Muscle of arm (tissue), 14 donors: Measurements from ENCODE around the gene OGT. TPM values are rescaled to one million over a fixed set of nuclear protein-coding genes. Genes with fewer than 3 reads are reported as not detected.
"Not testable (repeated sequence)": the region's sequence is repeated elsewhere in the genome, so short reads cannot be mapped to it uniquely, and the experiment has no call there.

Source experiments
- DNase-seq: peaks from one replicate; pipeline ENCODE4 v3.0.0-alpha.2; 2013
- long read RNA-seq, 11 donors: transcript quantifications; one replicate each; lab custom pipeline, GENCODE V29; 2026
- polyA plus RNA-seq, 12 donors: library from polyadenylated mRNA; unstranded; fragments of 120-200 nt; gene quantifications; one replicate each; pipeline ENCODE4 v1.2.1, GENCODE V29; 2013; ENCODE audit not compliant: insufficient read length in 12 of 12

Gene OGT
- 100 to 1,000 TPM in 8 of 12 donors, 10 to 100 TPM in 3, not detected in 1; 81.4 to 226 (median 133) TPM for polyA plus RNA-seq
- long read RNA-seq, donor 1, full-length matches to known transcripts, result 4 of 317 reads
- long read RNA-seq, donor 1, partial matches to known transcripts, result 313 of 317 reads
- long read RNA-seq, donor 1, other reads (novel, unspliced or antisense), result 0 of 317 reads
- long read RNA-seq, donor 2, full-length matches to known transcripts, result 5 of 17 reads
- long read RNA-seq, donor 2, partial matches to known transcripts, result 12 of 17 reads
- long read RNA-seq, donor 2, other reads (novel, unspliced or antisense), result 0 of 17 reads
- long read RNA-seq, donor 3, full-length matches to known transcripts, result 3 of 13 reads
- long read RNA-seq, donor 3, partial matches to known transcripts, result 10 of 13 reads
- long read RNA-seq, donor 3, other reads (novel, unspliced or antisense), result 0 of 13 reads
- long read RNA-seq, donor 4, partial matches to known transcripts, result 0 of 1 reads
- long read RNA-seq, donor 4, other reads (novel, unspliced or antisense), result 0 of 1 reads
- long read RNA-seq, donor 5, full-length matches to known transcripts, result 3 of 335 reads
- long read RNA-seq, donor 5, partial matches to known transcripts, result 332 of 335 reads
- long read RNA-seq, donor 5, other reads (novel, unspliced or antisense), result 0 of 335 reads
- long read RNA-seq, donor 6, full-length matches to known transcripts, result 2 of 148 reads
- long read RNA-seq, donor 6, partial matches to known transcripts, result 146 of 148 reads
- long read RNA-seq, donor 6, other reads (novel, unspliced or antisense), result 0 of 148 reads
- long read RNA-seq, donor 7, full-length matches to known transcripts, result 2 of 15 reads
- long read RNA-seq, donor 7, partial matches to known transcripts, result 13 of 15 reads
- long read RNA-seq, donor 7, other reads (novel, unspliced or antisense), result 0 of 15 reads
- long read RNA-seq, donor 8, full-length matches to known transcripts, result 4 of 35 reads
- long read RNA-seq, donor 8, partial matches to known transcripts, result 31 of 35 reads
- long read RNA-seq, donor 8, other reads (novel, unspliced or antisense), result 0 of 35 reads
- long read RNA-seq, donor 9, partial matches to known transcripts, result 6 of 6 reads
- long read RNA-seq, donor 9, other reads (novel, unspliced or antisense), result 0 of 6 reads
- long read RNA-seq, donor 10, full-length matches to known transcripts, result 3 of 160 reads
- long read RNA-seq, donor 10, partial matches to known transcripts, result 157 of 160 reads
- long read RNA-seq, donor 10, other reads (novel, unspliced or antisense), result 0 of 160 reads
- long read RNA-seq, donor 11, full-length matches to known transcripts, result 5 of 21 reads
- long read RNA-seq, donor 11, partial matches to known transcripts, result 16 of 21 reads
- long read RNA-seq, donor 11, other reads (novel, unspliced or antisense), result 0 of 21 reads

DNA sequence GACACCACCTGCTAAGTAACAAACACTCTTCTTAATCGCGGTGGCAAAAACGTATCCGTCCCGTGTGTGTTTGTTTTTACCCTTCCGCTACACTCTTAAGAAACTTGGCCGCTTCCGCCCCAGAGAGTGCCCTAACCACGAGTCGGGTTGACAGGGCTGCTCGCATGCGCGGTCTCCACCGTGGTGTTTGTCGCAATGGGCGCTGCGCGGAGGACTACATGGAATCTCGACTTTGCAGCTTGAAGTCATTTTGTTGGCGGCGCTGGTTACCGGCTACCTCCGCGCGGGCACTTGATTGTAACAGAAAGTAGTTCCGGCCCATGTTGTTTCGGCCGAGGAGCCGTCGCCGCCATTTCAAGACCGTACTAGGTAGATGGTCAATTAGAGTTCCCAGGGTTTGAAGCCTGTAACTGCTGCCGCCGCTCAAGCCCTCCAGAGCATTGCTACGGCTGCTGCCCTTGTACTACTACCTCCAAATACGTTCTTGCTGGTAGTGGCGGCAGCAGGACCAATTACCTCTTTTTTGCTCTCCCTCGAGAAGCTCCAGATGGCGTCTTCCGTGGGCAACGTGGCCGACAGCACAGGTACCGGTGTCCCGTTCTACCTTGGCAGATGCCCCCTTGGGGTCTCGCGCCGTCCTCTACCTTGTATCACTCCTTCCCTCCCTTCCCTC, at the start of gene OGT:
Gene OGT, plus strand, starts transcription at position 352 of the 673 bp plus-strand sequence. Its CDS starts 196 bp downstream, at position 548.
- peak; percentile 94 for DNase-seq

DNA sequence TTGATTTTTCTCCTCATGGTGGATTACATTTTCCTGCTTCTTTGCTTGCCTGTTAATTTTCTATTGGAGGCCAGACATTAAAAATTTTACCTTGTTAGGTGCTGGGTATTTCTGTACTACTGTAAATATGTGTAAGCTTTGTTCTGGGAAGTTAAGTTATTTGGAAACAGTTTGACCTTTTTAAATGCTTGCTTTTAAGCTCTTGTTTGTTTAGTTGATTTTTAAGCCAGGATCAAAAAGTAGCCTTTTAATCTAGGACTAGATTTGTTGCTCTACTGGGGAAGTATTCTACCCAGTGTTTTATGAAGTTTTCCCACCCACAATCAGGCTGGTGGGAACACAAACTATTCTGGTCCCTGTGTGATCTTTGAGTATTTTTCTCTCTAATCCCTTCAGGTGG, 45.1 kb upstream of the OGT start:
- no peak for DNase-seq

DNA sequence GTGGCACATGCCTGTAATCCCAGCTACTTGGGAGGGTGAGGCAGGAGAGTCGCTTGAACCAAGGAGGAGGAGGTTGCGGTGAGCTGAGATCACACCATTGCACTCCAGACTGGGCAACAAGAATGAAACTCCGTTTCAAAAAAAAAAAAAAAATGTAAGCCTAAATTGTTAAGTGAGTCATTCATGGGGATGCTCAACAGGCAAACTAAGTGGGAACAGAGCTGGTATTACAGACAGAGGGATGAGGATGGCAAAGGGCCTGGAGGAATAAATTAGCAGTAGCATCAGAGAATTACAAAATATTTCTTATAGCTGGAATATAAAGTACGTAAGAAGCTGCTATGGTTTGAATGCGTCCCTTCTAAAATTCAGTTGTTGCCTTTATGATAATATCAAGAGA, 43.4 kb upstream of the OGT start:
- DNase-seq, result no peak

DNA sequence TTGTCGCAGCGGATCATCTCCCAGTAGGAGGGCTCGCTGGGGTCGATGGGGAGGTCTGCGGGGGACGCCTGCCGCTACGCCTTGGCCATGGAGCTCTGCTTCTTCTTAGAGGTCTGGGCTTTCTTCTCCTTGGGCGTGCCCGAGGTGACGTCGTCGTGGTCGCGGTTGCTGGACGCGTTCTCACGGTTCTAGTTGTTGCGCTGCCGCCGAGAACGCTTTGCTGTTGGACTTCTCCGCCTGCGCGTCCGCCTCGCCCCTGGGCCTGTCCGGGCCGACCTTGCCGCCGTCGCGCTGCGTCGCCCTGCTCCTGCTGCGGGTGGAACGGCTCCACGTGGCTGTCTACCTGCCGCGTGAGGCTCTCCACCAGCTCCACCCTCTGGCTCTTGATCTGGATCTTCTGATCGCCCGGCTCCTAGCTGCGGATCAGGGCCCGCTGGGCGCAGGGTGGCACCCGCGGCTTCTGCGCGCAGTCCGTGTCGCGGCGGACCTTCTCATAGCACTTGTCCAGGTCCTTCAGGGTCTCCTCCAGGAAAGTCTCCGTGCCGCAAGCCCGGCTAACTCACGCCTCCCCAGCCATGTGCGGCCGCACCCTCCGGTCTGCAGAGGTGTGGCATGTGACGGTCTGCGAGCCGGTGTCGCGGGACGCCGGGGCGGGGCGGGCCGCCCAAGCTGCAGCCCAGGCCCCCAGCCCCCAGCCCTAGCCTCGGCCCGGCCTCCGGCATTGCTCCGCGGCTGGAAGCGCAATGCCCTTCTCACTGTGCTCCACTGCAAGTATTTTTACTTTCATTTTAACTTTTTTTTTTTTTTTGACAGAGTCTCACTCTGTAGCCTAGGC, 40.5 kb upstream of the OGT start:
- DNase-seq, result peak; percentile 17

DNA sequence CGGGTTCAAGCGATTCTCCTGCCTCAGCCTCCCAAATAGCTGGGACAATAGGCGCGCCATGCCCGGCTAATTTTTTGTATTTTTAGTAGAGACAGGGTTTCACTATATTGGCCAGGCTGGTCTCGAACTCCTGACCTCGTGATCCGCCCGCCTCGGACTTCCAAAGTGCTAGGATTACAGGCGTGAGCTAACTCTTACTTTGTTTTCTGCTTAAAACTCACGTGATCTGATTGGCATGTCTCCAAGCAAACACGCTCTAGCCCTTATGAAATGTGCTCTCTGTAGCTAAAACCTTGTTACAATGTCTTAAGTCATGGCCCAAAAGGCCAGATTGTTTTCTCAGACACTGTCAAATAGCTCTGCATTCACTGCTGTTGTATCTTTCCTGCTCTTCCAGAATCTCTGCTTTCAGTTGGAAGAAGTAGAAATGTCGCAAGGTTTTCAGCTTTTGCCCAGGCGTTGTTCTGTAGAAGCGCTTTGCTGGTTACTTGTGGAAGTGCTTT, 39.7 kb upstream of the OGT start:
- no peak for DNase-seq

DNA sequence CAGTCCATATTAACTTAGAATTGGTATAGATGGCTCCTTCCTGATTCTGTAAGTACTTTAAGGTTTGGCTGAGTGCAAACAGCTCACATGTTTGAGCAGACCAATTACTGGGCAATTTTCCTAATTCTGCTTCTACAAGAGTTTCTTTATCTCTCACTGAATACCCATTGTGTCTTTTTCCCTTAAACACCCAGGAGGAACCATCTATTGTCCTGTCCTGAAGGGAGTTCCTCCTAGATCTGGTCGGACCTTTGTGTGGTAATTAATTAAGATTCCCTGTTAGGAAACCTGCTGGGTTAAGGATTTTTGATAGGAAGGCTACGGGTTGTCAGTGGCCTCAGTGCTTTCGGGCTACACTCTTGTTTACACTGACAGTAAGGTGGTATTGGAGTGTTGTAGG, 36.9 kb upstream of the OGT start:
- not testable (repeated sequence) for DNase-seq

DNA sequence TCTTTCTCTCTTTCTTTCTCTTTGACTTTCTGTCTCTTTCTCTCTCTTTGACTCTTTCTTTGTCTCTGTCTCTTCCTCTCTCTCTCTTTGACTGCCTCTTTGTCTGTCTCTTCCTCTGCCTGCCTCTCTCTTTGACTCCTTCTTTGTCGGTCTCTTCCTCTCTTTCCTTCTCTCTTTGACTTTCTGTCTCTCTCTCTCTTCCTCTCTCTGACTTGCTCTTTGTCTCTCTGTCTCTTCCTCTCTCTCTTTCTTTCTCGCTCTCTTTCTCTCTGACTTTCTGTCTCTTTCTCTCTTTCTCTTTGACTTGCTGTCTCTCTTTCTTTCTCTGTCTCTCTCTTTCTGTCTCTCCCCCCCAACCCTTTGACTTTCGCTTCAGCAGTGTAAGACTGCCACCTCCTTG, 36.4 kb upstream of the OGT start:
- no peak for DNase-seq

DNA sequence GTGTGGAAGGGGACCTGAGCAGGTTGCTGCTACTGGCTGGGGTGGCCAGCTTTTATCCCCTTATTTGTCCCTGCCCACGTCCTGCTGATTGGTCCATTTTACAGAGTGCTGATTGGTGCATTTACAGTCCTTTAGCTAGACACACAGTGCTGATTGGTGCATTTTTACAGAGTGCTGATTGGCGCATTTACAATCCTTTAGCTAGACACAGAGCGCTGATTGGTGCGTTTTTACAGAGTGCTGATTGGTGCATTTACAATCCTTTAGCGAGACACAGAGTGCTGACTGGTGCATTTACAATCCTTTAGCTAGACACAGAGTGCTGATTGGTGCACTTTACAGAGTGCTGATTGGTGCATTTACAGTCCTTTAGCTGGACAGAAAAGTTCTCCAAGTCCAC, 30.8 kb upstream of the OGT start:
- DNase-seq, result not testable (repeated sequence)

DNA sequence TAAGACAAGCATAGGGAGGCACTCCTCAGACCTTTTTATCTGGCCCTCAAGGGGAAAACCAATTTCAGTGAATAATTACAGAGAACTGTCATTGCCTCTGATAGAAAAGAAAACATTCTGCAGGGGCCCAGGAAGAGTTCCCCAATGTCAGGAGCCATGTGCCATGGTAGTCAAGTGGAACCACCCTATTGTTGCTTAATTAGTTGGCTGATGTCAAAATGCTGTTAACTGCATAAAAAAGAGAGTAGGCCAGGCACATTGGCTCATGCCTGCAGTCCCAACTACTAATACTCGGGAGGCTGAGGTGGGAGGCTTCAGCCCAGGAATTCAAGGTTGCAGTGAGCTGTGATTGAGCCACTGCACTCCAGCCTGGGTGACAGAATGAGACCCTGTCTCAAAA, 28.6 kb upstream of the OGT start:
- no peak for DNase-seq

DNA sequence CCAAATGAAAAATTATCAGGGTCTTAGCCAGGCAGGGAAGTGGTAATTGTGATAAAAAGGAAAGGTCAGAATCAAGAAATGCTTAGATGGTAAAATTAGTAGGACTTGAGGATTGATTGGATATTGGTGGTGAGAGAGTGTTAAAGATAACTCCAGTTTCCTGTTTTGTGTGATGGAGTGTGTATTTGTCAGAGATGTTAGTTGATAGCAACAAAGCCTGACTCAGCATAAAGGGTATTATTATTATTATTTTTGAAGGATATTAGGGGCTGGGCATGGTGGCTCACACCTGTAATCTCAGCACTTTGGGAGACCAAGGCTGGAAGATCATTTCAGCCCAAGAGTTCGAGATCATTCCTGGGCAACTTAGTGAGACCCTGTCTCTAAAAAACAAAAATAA, 23.6 kb upstream of the OGT start:
- no peak for DNase-seq

DNA sequence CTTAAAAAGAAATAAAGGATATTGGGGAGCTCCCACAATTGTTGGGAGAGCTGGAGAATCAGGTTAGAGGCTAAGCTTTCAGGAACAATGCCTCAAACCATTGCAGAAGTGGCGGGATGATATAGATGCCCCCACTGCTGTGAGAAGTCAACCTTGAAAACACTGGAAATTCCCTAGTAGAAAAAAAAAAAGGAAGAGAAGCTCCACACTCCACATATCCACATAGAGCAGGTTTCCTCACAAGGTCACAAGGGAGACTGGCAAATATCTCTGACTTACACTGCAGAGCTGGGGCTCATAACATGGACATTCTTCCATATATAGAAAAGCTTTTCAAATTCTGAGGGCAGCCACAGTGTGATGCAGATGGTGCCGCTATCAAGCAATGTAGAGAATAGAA, 22.7 kb upstream of the OGT start:
- no peak for DNase-seq

DNA sequence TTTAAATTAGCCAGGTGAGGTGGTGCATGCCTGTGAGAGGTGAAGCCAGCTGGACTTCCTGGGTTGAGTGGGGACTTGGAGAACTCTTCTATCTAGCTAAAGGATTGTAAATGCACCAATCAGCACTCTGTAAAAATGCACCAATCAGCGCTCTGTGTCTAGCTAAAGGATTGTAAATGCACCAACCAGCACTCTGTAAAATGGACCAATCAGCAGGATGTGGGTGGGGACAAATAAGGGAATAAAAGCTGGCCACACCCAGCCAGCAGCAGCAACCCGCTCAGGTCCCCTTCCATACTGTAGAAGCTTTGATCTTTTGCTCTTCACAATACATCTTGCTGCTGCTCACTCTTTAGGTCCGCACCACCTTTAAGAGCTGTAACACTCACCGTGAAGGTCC, 19.2 kb upstream of the OGT start:
- DNase-seq, result not testable (repeated sequence)

DNA sequence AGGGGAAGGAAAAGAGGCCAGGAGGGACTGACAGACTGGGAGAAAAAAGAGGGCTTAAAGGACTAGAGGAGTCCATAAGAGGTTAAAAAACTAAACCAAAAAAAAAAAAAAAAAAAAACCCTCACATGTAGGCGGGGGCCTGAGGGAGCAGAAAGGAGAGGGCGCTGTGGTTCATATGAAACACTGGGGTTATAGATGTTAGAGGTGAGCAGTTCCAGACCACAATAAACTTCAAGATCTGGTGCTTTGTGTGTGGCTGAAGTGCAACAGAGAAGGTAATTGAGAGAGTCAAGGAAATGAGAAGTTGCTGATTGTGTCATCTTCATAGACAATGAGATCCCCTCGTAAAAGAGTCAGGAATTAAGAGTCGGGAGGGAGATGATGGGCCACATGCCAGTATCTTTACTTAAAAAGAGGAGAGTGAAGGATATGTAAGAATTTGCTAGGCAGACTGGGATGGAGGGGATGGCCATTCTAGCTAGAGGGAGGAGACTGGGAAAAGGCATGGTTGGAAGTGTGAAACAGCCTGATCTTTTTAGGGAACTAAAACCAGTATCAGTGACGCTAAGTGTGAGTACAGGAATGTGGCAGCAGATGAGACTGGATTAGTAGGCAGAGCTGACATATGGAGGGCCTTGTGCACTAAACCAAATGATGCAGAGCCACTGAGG, 18.4 kb upstream of the OGT start:
- DNase-seq, result no peak

DNA sequence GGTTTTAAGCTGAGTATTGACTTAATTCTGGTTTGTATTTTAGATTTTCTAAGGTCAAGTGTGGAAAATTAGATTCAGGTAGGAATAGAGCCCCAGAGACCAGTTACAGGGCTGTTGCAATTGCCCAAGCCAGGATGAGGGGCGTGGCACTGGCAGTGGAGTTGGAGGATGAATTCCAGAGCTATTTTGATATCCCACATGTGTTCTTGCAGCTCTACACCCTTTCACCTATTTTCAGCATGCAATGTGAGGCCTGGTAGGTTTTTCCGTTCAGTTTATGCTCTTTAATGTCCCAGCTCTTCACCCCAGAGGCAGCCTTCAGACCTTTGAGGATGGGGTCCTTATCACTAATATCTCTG, 17.9 kb upstream of the OGT start:
- no peak for DNase-seq

DNA sequence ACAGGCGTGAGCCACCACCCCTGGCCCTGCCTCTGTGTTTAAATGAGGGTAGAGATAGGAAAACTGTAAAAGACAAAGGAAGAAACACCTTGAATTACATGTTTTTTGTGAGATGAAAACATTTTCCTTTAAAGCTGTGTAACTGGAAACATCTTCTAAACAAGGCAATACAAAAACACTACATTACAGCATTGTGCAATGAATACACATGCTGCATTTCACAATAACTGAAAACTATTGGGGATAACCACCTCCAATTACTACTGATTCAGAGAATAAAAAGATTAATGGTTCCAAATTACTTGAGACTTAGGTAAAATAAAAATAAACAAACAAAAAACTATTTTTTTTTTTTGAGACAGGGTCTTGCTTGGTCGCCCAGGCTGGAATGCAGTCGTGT, 7.6 kb upstream of the OGT start:
- DNase-seq, result no peak

DNA sequence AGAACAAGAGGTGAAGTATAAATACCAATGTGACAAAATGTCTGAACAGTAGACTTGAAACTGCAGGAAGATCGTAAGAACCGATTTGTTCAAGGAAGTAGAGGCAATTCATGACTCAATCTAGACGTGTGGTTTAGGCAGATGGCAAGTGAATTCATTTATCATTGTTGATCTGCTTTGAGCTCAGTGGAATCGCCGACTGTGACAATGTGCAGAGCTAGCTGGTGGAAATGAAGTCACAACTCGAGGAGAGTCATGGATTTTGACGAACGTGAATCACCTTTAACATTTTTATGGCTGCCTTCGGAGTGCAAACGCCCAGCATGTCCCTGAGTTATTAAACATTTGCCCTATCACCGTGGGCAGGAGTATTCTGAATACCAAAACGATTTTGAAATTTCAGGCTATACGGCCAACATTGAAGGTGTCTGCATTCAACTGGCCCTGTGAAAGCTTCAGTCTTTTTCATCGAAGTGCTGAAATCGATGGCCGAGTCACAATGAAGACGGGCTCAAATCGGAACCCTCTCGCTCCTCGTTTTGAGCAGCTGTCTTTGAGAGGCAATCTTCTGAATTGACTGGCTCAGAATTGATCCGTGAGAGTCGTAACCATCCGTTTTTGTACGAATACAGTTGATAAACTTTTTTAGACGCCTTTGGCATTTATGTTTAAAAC, 689 bp upstream of the OGT start:
- DNase-seq, result peak; percentile 15

DNA sequence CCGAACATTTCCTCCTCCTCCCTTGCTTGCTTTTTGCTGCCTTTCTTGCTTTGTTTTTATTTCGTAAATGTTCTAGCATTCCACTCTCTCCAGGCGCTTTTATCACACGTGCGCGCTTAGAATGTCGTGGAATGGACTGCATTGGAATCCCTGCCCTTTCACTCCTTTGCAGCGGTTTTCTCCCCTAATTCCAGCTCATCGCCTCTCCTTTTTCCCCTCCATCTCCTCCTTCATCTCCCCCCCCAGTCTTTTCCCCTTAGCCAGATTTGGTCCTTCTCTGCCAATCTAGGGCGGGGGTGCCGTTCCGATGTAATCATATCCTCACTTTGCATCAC, 579 bp downstream of the OGT start:
- no peak for DNase-seq

DNA sequence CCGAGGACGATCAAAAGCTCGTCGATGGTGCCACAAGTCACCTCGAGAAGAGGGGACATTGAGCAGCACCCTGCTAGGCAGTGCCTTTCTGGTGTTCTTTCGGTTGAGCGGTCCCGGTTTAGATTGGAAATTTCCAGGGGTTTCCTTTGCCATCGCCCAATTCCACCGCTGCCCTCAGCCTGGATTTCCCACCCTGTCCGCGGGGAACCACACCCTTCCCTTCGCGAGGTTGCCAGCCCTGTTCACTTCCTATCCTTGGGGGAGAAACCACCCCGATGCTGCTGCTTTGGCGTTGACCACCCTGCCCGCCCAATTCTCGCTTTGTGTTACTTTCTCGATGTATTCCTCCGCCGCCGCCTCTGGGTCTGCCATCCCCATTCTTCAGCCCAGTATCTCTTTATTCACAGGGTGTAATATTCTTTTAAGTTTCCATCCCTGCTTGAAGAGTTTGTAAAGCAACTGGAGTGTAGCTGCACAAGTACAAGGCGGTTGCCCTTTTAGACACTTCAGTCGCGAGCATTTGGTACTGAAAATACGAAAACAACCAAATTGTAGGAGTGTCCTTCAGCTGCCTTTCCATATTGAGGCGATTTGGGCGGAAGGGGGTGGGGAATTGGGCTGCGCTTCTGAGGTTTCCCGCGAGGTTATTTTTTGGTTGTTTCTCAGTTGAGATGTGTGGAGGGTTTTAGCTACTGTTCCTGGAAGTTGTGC, 1.1 kb downstream of the OGT start:
- peak; percentile 55 for DNase-seq
